T-helper 22 cell (primary cell): ENCODE results near the gene BZW2.

Source experiments
- DNase-seq: peaks from one replicate; pipeline ENCODE4 v3.0.0-alpha.2; 2020; ENCODE audit warnings: low read depth

BZW2 gene

DNA sequence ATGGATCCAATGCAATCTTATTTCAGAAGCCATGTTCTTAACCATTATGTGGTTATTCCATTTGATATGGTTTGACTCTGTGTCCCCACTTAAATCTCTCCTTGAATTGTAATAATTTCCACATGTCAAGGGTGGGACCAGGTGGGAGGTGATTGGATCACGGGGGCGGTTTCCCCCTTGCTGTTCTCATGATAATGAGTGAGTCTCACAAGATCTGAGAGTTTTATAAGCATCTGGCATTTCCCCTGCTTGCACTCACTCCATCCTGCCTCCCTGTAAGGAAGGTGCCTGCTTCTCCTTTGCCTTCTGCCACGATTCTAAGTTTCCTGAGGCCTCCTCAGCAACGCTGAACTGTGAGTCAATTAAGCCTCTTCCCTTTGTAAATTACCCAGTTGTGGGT, 75.6 kb downstream of the BZW2 start:
- no peak for DNase-seq

- DNase-seq = no peak
These were observed 78.4 kb downstream of the BZW2 start for GRCh38 chr7:16724344-16724743.

DNA sequence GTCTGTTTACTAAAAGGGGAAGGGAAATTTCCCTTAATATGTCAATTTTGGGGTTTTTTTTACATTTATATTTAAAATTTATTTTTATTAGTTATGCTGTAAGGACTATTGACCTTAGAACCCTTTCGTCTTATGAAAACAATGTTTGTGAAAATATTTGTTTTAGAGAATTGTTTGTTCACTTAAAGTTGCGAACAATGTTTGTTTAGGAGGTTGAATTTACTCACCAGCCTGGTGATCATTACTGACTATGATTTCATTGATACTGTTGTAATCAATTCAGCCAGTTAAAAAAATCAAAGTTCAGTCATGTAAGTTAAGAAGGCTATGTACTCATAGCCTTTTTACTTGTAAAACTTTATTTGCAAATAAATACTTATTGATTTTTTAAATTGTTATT, 80.2 kb downstream of the BZW2 start:
- DNase-seq = no peak

- no peak for DNase-seq
These were observed 81.8 kb downstream of the BZW2 start for GRCh38 chr7:16727736-16728135.

GRCh38 chr7:16728811-16729210, 82.8 kb downstream of the BZW2 start:
- no peak for DNase-seq

GRCh38 chr7:16729541-16729940, 83.6 kb downstream of the BZW2 start:
- no peak for DNase-seq

GRCh38 chr7:16730937-16731336, 85.0 kb downstream of the BZW2 start:
- DNase-seq = no peak

DNA sequence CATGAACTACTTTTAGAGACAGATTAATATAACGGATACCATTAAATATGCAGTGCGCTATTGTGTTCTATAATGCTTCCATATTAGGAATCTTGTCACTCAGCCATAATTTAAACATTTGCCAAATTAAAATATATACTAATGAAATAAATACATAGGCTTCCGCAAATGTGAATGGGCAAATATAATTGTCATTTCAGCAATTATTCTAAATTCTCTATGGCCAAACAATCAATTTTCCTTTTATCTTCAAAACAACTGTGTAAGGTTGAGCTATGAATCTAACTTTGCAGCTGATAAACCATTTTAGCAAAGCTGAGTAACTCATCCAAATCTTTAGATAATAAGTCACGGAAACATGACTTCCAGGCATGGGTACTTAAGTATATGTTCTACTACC, 86.8 kb downstream of the BZW2 start:
- DNase-seq = no peak

GRCh38 chr7:16734148-16734726, 88.3 kb downstream of the BZW2 start:
- DNase-seq = no peak

- DNase-seq = no peak
These were observed 89.0 kb downstream of the BZW2 start for GRCh38 chr7:16735020-16735419.

DNA sequence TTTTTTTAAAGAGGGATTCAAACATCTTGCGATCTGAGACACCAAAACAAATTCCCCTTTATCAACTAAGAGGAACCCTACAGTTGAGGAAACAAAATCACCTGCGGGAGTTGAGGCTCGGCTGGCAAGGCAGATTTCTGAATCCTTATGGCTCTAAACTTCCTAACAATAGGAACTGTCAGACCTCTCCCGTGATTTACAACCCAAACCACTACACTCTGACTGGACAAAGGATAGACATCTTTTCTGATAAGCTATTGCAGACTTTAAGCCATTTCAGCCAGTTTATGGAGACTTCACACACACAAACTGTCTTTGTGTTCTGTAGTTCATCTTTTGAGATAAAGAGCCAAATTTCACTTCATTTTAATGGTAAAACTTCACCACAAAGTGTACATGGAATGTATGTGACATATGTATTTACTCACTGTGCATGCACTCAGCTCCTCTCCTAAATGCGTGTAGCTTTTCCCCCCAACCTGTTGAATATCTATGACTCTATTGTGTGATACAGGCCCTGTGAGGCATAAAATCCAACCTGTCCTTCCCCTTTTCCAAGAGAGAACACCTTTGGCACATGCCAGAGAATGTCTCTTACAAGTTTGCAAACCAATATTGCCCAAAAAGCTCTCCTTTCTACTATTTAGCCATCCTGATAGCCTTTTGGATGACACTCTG, 92.2 kb downstream of the BZW2 start:
- no peak for DNase-seq

GRCh38 chr7:16739863-16740622, 94.1 kb downstream of the BZW2 start:
- DNase-seq = no peak

GRCh38 chr7:16740623-16740953, 94.6 kb downstream of the BZW2 start:
- DNase-seq = no peak

DNA sequence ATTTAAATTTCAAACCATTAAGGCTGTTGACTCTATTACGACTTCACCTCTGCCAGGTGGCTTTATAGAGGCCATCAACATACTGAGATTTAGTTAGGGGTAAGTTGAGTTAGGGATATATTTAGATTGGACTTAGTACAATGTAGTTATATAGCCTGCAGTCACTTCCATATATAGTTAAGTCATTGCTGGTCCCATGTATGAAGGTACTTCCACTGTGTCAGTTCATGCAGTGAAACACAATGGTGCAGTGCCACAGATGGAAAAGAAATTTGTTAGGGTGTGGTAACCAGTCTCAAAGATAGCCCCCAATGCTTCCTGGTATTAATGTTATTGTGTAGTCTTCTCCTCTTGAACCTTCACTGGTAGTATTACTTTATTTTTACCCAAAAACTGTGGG, 95.0 kb downstream of the BZW2 start:
- DNase-seq = no peak

GRCh38 chr7:16741676-16742075, 95.7 kb downstream of the BZW2 start:
- DNase-seq = no peak

DNA sequence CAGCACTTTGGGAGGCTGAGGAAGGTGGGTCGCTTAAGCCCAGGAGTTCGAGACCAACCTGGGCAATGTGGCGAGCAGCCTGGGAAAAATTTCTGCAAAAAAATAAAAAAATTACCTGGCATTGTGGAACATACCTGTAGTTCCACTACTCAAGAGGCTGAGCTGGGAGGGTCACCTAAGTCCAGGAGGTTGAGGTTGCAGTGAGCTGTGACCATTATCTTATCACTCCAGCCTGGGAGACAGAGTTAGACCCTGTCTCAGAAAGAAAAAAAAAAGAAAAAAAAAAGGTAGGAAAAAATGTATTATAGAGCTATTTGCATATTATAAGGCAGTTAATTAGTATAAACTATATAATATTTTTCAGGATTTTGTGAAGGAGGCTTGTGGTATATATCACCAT, 96.6 kb downstream of the BZW2 start:
- no peak for DNase-seq

GRCh38 chr7:16743236-16743635, 97.3 kb downstream of the BZW2 start:
- DNase-seq = no peak

- no peak for DNase-seq
These were observed 98.7 kb downstream of the BZW2 start for GRCh38 chr7:16744518-16745250.

- DNase-seq = no peak
These were observed 99.7 kb downstream of the BZW2 start for GRCh38 chr7:16745645-16746044.

GRCh38 chr7:16747102-16747501, 101.1 kb downstream of the BZW2 start:
- no peak for DNase-seq

DNA sequence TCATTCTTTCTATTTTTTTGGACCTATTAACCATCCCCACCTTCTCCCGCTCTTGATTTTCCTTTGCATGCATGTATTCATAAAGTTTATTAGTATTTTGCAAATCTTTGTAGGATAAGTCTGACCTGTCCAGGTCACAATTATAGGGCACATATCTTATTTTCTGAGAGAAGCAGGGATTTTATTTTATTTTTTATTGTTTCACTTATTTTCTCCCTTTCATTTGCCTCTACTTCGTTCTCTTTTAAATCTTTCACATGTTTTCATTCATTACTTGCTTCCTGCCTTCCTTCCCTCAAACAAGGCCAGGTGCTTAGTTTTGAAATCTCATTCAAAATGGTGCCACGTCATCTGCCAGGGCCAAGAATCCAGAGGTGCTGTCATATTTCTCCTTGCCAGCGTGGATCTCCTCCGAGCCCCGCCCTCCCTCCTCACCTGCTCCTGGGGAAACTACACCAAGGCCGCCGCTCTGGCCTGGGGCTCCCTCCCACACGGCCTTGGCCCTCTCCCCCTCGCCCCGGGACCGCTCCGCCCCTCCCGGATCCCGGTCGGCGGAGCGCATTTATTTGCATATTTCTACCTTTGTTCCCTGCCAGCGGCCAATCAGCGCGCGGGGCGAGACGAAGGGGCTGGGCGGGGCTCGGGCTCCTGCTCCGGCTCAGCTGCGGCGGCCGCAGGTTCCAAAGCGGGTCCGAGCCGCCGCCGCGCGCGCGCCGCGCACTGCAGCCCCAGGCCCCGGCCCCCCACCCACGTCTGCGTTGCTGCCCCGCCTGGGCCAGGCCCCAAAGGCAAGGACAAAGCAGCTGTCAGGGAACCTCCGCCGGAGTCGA, 107.3 kb downstream of the BZW2 start, which contains the start of gene TSPAN13:
Gene TSPAN13, plus strand, starts transcription at position 654 of the 830 bp plus-strand sequence. CDS start 213 bp downstream, outside the sequence.
- peak; percentile 23 for DNase-seq
